Mesendoderm (in vitro differentiated cells): ENCODE measurements around the gene PHF13.

Source experiments
- DNase-seq: peaks from one replicate; pipeline ENCODE4 v3.0.0; 2013
- H2AK5ac ChIP-seq: 2 replicates; pipeline ENCODE4 v1.6.1; 2013; ENCODE audit warnings: low read length, inconsistent platforms
- H2BK120ac ChIP-seq: 2 replicates; pipeline ENCODE4 v1.6.1; 2013; ENCODE audit warnings: low read depth, mild to moderate bottlenecking, low read length, moderate library complexity, mixed read lengths
- H2BK15ac ChIP-seq: replicated peaks from 2 replicates; pipeline ENCODE4 v1.6.1; 2013; ENCODE audit warnings: low read depth, mild to moderate bottlenecking, moderate library complexity
- H2BK5ac ChIP-seq: 2 replicates; pipeline ENCODE4 v1.6.1; 2013; ENCODE audit warnings: low read length, inconsistent platforms
- H3K18ac ChIP-seq: 2 replicates; pipeline ENCODE4 v1.6.1; 2013; ENCODE audit warnings: mild to moderate bottlenecking, low read length, mixed read lengths
- H3K23ac ChIP-seq: one replicate; pipeline ENCODE4 v1.6.1; 2013; ENCODE audit warnings: low read length
- H3K27ac ChIP-seq: 2 replicates; pipeline ENCODE4 v1.5.1; 2013; ENCODE audit warnings: low read depth, mild to moderate bottlenecking, inconsistent platforms, low read length, moderate library complexity
- H3K27me3 ChIP-seq: 2 replicates; pipeline ENCODE4 v1.6.1; 2013; ENCODE audit warnings: low read length, control low read depth, mild to moderate bottlenecking, inconsistent platforms; ENCODE audit not compliant: insufficient read depth, poor library complexity
- H3K36me3 ChIP-seq: 2 replicates; pipeline ENCODE4 v1.6.1; 2013; ENCODE audit warnings: low read length, inconsistent platforms; ENCODE audit not compliant: control insufficient read depth, insufficient read depth
- H3K4ac ChIP-seq: one replicate; pipeline ENCODE4 v1.6.1; 2013; ENCODE audit warnings: low read depth, mild to moderate bottlenecking, low read length, moderate library complexity
- H3K4me1 ChIP-seq: 2 replicates; pipeline ENCODE4 v1.6.1; 2013; ENCODE audit warnings: low read depth, low read length, inconsistent platforms; ENCODE audit not compliant: control insufficient read depth
- H3K4me2 ChIP-seq: 2 replicates; pipeline ENCODE4 v1.6.1; 2013; ENCODE audit warnings: low read length
- H3K4me3 ChIP-seq: 2 replicates; pipeline ENCODE4 v1.5.1; 2013; ENCODE audit warnings: mild to moderate bottlenecking, low read length
- H3K56ac ChIP-seq: one replicate; pipeline ENCODE4 v1.6.1; 2013; ENCODE audit warnings: low read length
- H3K79me1 ChIP-seq: 2 replicates; pipeline ENCODE4 v1.6.1; 2013; ENCODE audit warnings: low read length, inconsistent platforms
- H3K79me2 ChIP-seq: 2 replicates; pipeline ENCODE4 v1.6.1; 2013; ENCODE audit warnings: mild to moderate bottlenecking, low read length; ENCODE audit not compliant: control insufficient read depth, insufficient read depth
- H3K9ac ChIP-seq: 2 replicates; pipeline ENCODE4 v1.6.1; 2013; ENCODE audit warnings: low read length, inconsistent platforms
- H4K5ac ChIP-seq: one replicate; pipeline ENCODE4 v1.6.1; 2013; ENCODE audit warnings: low read length
- H4K8ac ChIP-seq: one replicate; pipeline ENCODE4 v1.6.1; 2013; ENCODE audit warnings: low read depth, mild to moderate bottlenecking, control low read depth, low read length, moderate library complexity
- WGBS: extraction: QIAGEN DNeasy Blood & Tissue Kit; methylation state at CpG from one replicate; pipeline ENCODE4 v1.1.7; 2013; ENCODE audit warnings: low lambda C conversion rate, missing lambda C conversion rate; ENCODE audit not compliant: insufficient coverage; ENCODE audit errors: extremely low coverage; 5-methylcytosine and 5-hydroxymethylcytosine counted together

Gene PHF13

DNA sequence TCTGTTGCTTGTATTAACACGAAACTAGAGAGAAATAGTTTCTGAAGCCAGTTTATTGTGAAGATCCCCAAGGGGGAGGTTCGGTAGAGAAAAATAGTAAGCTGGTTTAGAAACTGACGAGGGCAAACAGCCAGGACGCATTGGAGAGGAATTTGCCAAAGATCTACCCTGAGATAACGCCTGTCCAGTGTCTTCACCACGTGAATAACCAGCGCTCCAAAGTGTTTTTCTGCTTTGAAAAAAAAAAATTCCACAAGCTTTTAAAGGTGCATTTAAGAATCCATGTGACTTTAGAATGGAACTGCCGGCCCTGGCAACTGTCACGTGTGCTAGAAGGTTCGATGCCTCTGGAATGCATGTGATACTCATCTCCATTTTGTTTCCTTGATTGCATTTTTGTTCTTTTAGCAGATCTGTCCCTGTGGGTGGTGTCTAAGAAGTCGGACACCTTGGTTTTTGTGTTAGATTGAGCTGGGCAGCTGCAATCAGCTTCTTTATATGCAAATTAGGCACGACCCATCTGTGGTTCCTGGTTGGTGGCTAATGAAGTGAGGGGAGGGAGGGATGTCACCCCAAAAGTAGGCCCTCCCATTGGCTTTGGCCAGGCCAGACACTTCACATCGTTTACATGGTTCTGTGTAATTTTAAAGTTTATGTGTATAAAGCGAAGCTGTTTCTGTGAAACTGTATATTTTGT, 9.9 kb downstream of the PHF13 start:
- Histone ChIP-seq H3K18ac (no peak overlapping the region), H3K4me3 (no peak overlapping the region), H3K4me2 (no peak overlapping the region), H3K27me3 (no peaks in the 10 kb centered on the region), H3K4ac (no peak overlapping the region), H2BK15ac (no peak overlapping the region), H3K56ac (no peak overlapping the region), H4K5ac (no peak overlapping the region), H3K79me1 (peaks cover 20% of the 10 kb centered on the region), H3K79me2 (peaks cover 5% of the 10 kb centered on the region), H2BK5ac (no peak overlapping the region), H3K9ac (no peak overlapping the region), H3K4me1 (no peaks in the 10 kb centered on the region), H3K23ac (no peak overlapping the region), H3K27ac (no peak overlapping the region), H3K36me3 (peaks cover 12% of the 10 kb centered on the region), H2AK5ac (no peak overlapping the region), H4K8ac (no peak overlapping the region), H2BK120ac (no peak overlapping the region)
- no peak for DNase-seq
- no CpG with 5 or more reads among the region's 14 CpGs for WGBS

DNA sequence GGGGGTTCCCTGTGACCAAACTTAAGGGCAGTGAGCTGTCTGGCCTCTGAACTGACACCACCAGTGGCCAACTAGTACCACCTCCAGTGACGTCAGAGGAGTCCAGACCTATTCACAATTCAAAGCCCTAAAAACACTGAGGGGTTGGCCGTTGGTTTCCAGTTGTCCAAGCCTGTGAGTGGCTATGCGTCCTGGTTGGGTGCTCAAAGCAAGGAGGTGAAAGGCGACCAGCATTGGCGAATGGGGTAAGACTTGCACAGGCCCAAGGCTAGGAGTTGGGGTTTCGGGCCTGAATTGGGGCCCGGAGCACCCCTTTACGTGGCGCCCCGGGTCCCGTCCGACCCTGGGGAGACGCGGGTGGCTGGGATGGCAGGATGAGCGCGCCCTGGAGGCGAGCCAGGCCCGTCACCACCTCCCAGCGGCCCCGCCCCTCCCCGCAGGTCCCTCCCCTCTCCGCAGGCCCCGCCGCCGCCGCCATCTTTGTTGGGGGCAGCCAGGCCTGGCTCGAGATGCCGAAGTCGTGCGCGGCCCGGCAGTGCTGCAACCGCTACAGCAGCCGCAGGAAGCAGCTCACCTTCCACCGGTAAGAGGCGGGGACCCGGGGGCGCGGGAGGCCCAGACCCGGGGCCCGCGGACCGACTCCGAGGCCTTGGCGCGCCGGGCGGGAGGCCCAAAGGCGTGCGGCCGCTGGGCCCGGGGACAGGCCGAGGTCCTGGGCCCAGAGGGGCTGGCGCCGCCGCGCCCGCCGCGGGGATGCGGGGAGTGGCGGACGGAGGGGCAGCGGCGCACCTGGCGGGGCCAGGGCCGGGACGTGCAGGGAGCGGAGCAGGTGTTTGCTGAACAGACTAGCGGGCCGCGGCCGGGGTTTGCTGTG, 11.4 kb downstream of the PHF13 start, which contains the start of gene THAP3:
TSS of gene THAP3 (plus strand) at position 159 of the 874 bp plus-strand sequence. CDS start at position 510, 351 bp downstream.
- Histone ChIP-seq H3K9ac (peak within 1 kb of the TSS; percentile 75), H3K18ac (peak within 1 kb of the TSS; percentile 28), H2BK120ac (no peak within 1 kb of the TSS), H3K27me3 (no peaks in the 10 kb centered on the region), H3K4me3 (peak within 1 kb of the TSS; percentile 68), H4K8ac (no peak within 1 kb of the TSS), H3K23ac (peak within 1 kb of the TSS; percentile 80), H2AK5ac (no peak within 1 kb of the TSS), H3K4me1 (no peaks in the 10 kb centered on the region), H3K4ac (peak within 1 kb of the TSS; percentile 20), H3K79me1 (peaks cover 15% of the 10 kb centered on the region), H4K5ac (no peak within 1 kb of the TSS), H2BK15ac (no peak within 1 kb of the TSS), H3K79me2 (peaks cover 5% of the 10 kb centered on the region), H2BK5ac (no peak within 1 kb of the TSS), H3K36me3 (peaks cover 9% of the 10 kb centered on the region), H3K27ac (peak within 1 kb of the TSS; percentile 42), H3K4me2 (peak within 1 kb of the TSS; percentile 88), H3K56ac (peak within 1 kb of the TSS; percentile 88)
- no CpG with 5 or more reads among the region's 73 CpGs for WGBS
- DNase-seq, result peak; percentile 91

DNA sequence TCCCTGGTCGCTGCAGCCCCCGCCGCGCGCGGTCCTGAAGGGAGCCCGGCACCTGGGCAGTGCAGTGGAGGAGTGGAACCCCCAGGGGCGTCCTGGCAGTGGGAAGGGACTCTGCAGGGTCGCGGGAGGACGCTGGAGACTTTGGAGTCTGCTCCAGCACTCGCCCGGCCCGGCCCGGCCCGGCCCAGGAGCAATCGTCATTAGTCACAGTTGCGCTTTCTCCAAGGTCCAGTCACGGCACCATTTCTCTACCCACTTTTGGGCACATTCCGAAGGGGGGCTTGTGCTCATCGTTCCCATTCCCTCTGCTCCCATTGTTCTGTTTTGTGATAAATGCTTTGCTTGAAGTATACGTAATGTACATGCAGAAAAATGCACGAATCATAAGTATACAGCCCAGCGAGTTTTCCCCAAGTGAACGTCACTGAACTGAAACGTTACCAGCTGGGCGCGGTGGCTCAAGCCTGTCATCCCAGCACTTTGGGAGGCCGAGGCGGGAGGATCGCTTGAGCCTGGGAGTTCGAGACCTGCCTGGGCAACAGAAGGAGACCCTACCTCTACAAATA, 12.1 kb downstream of the PHF13 start:
- Histone ChIP-seq H3K79me2 (peaks cover 5% of the 10 kb centered on the region), H3K27ac (peak overlapping the region; percentile 42), H2AK5ac (no peak overlapping the region), H2BK15ac (no peak overlapping the region), H3K4me1 (no peaks in the 10 kb centered on the region), H3K4me3 (peak overlapping the region; percentile 68), H3K27me3 (no peaks in the 10 kb centered on the region), H3K23ac (peak overlapping the region; percentile 80), H4K8ac (no peak overlapping the region), H4K5ac (no peak overlapping the region), H3K56ac (peak overlapping the region; percentile 88), H3K79me1 (peaks cover 15% of the 10 kb centered on the region), H3K9ac (peak overlapping the region; percentile 57), H2BK120ac (no peak overlapping the region), H2BK5ac (no peak overlapping the region), H3K36me3 (peaks cover 5% of the 10 kb centered on the region), H3K4me2 (peak overlapping the region; percentile 60), H3K4ac (peak overlapping the region; percentile 20), H3K18ac (peak overlapping the region; percentile 28)
- peak; percentile 10 for DNase-seq
- WGBS, result no CpG with 5 or more reads among the region's 32 CpGs

DNA sequence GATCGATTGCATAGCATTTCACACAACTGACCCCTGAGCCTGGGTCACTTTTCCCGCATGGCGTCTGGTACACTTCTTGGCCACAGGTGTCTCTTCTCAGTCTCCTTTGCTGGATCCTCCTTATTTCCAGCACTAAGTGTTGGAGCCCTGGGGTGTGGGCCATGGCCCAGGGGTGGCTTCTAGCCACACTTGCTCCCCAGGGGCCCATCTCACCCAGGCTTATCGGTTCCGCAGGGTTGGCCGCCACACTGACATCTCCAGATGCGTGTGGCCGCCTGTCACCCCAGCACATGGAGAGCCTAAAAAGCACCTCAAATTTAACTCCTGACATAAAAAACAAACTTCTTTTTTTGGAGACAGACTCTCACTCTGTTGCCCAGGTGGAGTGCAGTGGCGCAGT, 13.5 kb downstream of the PHF13 start:
- no peak overlapping the region for H2BK120ac ChIP-seq
- H3K4ac ChIP-seq, result no peak overlapping the region
- no peak overlapping the region for H2AK5ac ChIP-seq
- H4K8ac ChIP-seq, result no peak overlapping the region
- H3K36me3 ChIP-seq, result peaks cover 4% of the 10 kb centered on the region
- no peak overlapping the region for H3K27ac ChIP-seq
- H2BK5ac ChIP-seq, result no peak overlapping the region
- H3K79me2 ChIP-seq, result peaks cover 5% of the 10 kb centered on the region
- no CpG with 5 or more reads among the region's 9 CpGs for WGBS
- no peak overlapping the region for H3K56ac ChIP-seq
- H3K4me2 ChIP-seq, result no peak overlapping the region
- H2BK15ac ChIP-seq, result no peak overlapping the region
- no peak overlapping the region for H3K9ac ChIP-seq
- H3K79me1 ChIP-seq, result peaks cover 13% of the 10 kb centered on the region
- H3K4me1 ChIP-seq, result no peaks in the 10 kb centered on the region
- no peak overlapping the region for H3K23ac ChIP-seq
- H4K5ac ChIP-seq, result no peak overlapping the region
- H3K18ac ChIP-seq, result no peak overlapping the region
- no peak overlapping the region for H3K4me3 ChIP-seq
- no peak for DNase-seq
- no peaks in the 10 kb centered on the region for H3K27me3 ChIP-seq

DNA sequence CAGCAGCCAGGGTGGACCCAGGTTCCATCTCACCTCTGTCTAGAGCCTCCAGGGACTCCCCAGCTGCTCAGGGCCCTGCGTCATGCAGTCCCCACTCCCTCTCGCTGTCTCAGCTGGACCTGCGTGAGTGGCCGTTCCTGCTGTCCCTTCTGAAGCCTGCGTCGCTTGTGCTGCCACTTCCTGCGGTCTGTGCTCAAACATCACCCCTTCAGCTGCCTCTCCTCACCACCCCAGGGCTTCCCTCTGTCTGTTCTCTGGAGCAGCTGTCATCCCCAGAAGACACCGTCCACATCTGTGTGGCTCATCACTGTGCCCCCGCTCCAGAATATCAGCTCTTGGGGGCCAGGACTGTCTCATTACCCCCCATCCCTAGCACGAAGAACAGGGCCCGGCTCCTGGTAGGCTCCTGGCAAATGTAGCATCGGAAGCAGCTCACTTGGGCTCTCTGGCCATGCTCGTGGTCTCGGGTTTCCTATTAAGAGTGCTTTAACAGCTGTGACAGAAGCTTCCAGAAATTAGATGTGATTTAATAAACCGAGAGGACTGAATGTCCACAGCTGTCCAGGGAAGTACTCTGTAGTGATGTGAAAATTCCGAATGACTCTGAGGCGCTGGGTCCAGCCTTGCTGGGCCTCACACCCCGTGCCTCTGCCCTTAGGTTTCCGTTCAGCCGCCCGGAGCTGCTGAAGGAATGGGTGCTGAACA, 14.5 kb downstream of the PHF13 start:
- Histone ChIP-seq H4K8ac (no peak overlapping the region), H3K79me1 (peaks cover 9% of the 10 kb centered on the region), H3K23ac (no peak overlapping the region), H3K4me1 (no peaks in the 10 kb centered on the region), H3K56ac (no peak overlapping the region), H3K79me2 (peaks cover 3% of the 10 kb centered on the region), H3K27me3 (no peaks in the 10 kb centered on the region), H3K4me3 (no peak overlapping the region), H3K36me3 (no peaks in the 10 kb centered on the region), H2BK15ac (no peak overlapping the region), H2BK5ac (no peak overlapping the region), H2AK5ac (no peak overlapping the region), H3K9ac (no peak overlapping the region), H4K5ac (no peak overlapping the region), H3K27ac (no peak overlapping the region), H2BK120ac (no peak overlapping the region), H3K18ac (no peak overlapping the region), H3K4ac (no peak overlapping the region), H3K4me2 (no peak overlapping the region)
- WGBS, result no CpG with 5 or more reads among the region's 21 CpGs
- no peak for DNase-seq
